ENCODE results near the gene RSPO4. TPM values are rescaled to one million over a fixed set of nuclear protein-coding genes. Genes with fewer than 3 reads are reported as not detected.

The RSPO4 gene
- total RNA-seq, 1 donor from 2014 or later = not detected

- peak; percentile 27 for DNase-seq (ENCODE audit: low spot score)
- intact Hi-C loops (cut with DNase I) = loop anchor here (10.0 kb wide), 2 partner anchors 153 to 263 kb away; no protein-coding TSS in a partner anchor
These were observed 49.8 kb downstream of the RSPO4 start for GRCh38 chr20:952196-952795.

GRCh38 chr20:951384-952169 lies 50.5 kb downstream of the RSPO4 start:
- DNase-seq (ENCODE audit: low spot score) = peak; percentile 24
- intact Hi-C loops (cut with DNase I) = loop anchor here (10.0 kb wide), 2 partner anchors 153 to 263 kb away; no protein-coding TSS in a partner anchor

DNA sequence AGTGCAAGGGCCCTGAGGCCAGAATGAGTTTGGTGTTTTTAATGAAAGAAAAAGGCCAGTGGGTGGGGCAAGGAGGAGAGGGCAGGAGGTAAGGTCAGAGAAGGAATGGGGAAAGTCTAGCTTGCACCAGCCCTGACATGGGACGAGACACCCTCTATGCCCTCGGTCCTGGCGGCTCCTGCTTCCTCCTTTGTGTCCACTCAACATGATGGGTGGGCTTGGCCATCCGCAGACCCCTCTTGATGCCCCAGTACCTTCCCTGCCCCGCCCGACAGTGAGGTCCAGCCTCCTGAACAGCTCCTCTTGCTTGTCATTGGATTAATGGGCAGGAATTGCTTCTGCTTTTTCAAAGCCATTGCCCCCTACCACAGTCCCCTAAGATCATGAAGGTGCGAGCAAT lies 52.4 kb downstream of the RSPO4 start:
- intact Hi-C loops (cut with DNase I) = loop anchor here (10.0 kb wide), 2 partner anchors 155 to 265 kb away; no protein-coding TSS in a partner anchor
- peak; percentile 35 for DNase-seq (ENCODE audit: low spot score)

GRCh38 chr20:946826-947225 lies 55.3 kb downstream of the RSPO4 start:
- DNase-seq (ENCODE audit: low spot score) = no peak
- intact Hi-C loops (cut with DNase I) = no loop called here

DNA sequence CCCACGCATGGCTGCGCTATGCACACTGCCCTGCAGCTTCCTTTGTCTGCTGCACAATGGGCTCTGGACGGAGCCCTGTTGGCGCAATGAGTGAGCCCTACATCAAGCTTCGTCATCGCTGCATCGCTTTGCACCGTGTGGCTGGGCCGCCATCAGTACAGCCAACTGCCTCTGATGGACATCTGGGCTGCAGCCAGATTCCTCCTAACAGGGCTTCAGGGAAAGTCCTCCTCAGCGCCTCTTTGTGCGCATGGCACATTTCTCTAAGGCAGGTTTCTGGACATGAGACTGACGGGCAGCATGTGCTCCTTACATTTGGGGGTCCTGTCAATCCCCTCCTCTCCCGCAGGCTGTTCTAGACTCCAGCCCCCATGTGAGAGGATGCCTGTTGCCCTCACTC lies 56.3 kb downstream of the RSPO4 start:
- no peak for DNase-seq (ENCODE audit: low spot score)
- intact Hi-C loops (cut with DNase I) = no loop called here

GRCh38 chr20:944774-945410 lies 57.2 kb downstream of the RSPO4 start:
- intact Hi-C loops (cut with DNase I) = no loop called here
- DNase-seq (ENCODE audit: low spot score) = no peak

GRCh38 chr20:944148-944547 lies 58.0 kb downstream of the RSPO4 start:
- intact Hi-C loops (cut with DNase I) = no loop called here
- DNase-seq (ENCODE audit: low spot score) = no peak

DNA sequence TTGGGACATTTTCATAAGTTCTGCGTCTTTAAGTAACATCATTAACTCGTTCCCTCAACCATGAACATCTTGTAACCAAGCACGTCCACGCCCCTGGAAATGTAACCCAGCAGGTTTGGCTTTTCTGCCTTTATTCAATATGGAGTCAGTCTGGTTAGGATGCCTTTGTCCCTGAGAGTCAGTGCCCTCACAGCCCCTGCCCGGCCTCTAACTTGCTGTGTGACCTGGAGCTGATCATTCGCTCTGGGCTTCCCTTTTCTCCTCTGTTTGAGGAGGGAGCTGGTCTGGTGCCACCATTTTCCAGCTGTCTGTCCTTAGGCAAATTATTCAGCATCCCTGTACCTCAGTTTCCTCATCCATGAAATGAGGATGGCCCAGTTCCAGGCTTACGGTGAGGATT lies 59.5 kb downstream of the RSPO4 start:
- DNase-seq (ENCODE audit: low spot score) = no peak
- intact Hi-C loops (cut with DNase I) = no loop called here

GRCh38 chr20:940926-941325 lies 61.2 kb downstream of the RSPO4 start:
- intact Hi-C loops (cut with DNase I) = no loop called here
- DNase-seq (ENCODE audit: low spot score) = no peak

DNA sequence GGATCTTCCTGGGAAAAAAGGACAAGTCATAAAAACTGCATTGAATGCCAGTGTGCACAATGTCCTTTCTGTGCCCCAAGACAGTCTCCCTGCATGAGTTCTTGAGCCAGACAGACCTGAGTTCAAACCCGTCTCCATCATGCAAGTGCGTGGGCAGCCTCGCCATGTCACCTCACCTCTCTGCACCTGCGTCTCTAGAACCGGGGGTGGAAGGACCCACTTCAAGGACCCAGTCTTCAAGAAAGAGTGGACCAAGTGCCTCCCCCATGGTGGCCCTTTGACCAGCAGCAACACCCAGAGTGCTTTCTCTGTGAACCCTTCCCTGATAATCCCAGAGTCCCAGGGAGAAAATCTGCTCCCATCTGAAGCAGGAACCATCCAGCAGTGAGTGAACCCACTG lies 62.5 kb downstream of the RSPO4 start:
- intact Hi-C loops (cut with DNase I) = no loop called here
- DNase-seq (ENCODE audit: low spot score) = no peak

DNA sequence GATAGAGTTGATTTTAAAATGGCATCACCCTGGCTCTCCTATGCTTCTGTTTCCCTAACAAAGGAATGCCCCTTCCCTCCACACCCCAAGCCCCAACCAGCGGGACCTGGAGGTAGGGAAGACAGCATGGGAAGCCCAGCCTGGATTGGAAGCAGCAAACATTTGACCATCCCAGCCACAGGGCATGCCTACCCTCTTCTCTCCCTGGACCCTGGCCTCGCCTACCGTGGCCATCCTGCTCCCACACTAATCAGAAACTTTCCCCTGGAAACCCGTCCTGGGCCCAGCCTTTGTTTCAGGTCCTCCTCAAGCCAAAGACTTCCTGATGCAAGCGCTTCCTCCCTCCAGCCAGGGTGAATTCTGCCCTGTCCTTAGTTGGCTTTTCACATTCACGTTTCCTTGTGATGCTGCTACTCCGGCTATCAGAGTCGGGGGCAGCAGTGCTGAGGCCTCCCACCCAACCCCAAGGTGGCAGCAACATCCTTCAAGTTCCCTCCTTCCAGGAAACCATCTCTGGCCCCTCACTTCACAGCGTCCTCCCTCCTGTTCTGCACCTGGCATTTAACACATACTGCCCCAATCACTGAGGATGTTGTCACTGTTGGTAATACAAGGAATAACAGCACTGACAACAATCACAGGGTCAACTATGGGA lies 67.8 kb downstream of the RSPO4 start:
- intact Hi-C loops (cut with DNase I) = no loop called here

DNA sequence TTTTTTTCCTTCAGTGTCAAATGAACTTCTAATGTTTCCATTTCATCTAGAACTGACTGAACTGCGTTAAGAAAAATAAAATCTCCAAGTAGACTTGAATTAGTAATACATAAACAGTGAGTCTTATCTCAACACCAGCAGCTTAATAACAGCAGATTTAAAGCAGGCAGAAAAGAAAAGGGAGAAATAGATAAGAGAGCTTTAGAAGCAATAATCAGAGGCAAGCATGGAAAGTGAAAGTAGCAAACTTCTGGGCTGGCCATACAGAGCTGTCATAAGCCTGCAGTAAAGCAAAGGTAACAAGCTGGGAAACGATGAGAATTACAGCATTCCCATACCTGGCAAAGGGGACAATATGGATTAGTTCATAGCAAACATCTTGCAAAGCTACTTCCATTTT lies 69.1 kb downstream of the RSPO4 start:
- no peak for DNase-seq (ENCODE audit: low spot score)
- intact Hi-C loops (cut with DNase I) = no loop called here

More for the DNA sequence above, 67.8 kb downstream of the RSPO4 start:
- no peak for DNase-seq (ENCODE audit: low spot score)

DNA sequence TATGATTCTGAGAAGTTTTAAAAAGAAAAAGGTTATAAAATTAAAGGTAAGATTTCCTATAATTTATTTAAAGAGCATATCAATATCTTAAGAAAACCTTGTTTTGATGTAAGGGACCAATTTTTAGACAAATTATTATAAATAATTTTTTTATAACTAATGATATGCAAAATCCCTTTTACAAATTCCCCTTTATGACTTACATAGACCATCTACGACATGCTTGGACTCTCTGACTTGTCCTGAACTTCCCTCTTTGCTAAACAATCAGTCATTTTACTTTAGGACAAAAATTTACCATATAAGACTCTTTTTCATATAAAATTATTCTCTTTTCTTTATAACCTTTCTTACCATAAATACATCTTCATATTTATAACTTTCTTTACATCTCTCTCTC lies 70.7 kb downstream of the RSPO4 start:
- intact Hi-C loops (cut with DNase I) = no loop called here
- DNase-seq (ENCODE audit: low spot score) = no peak

DNA sequence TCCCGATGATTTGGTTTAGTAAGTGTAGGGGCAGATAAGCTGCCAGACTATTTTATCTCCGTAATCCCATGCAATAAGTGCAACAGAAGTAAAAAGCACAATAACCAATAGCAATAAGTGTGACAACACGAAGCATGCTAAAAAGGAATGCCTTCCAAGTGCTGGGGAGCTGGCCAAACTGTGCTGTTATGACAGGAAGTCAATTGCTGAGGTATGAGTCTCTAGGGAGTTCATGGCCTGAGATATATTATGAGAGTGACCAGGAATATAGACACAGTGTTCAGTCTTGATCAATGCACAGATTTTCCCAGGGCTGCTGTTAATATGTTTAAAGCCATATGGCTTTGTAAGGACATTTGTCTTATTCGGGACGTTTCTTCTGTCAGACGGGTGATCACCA lies 75.4 kb downstream of the RSPO4 start:
- intact Hi-C loops (cut with DNase I) = no loop called here
- no peak for DNase-seq (ENCODE audit: low spot score)

- intact Hi-C loops (cut with DNase I) = no loop called here
- DNase-seq (ENCODE audit: low spot score) = no peak
These were observed 76.6 kb downstream of the RSPO4 start for GRCh38 chr20:925516-925915.

- no peak for DNase-seq (ENCODE audit: low spot score)
- intact Hi-C loops (cut with DNase I) = no loop called here
These were observed 77.5 kb downstream of the RSPO4 start for GRCh38 chr20:924639-925038.

- intact Hi-C loops (cut with DNase I) = no loop called here
- no peak for DNase-seq (ENCODE audit: low spot score)
These were observed 79.3 kb downstream of the RSPO4 start for GRCh38 chr20:922781-923180.

DNA sequence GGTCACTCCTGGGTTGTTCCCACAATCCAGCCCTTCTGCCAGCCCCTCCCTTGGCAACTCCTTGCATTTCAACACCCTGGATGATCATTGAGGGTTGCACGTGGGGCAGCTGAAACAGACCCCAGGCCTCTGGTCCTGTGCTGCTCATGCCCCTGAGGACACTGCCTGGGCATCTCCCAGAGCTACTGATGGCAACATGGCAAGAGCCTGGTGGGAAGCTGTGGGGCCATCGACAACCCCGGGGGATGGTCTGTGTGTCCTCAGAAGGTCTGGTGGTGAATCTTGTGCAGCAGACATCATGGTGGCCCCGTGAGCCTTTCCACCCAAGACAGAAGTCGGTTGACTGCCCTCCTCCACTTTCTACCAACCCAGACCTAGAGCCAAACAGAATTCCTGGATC lies 81.0 kb downstream of the RSPO4 start:
- intact Hi-C loops (cut with DNase I) = no loop called here
- DNase-seq (ENCODE audit: low spot score) = no peak

- no peak for DNase-seq (ENCODE audit: low spot score)
- intact Hi-C loops (cut with DNase I) = no loop called here
These were observed 81.8 kb downstream of the RSPO4 start for GRCh38 chr20:920311-920710.

- intact Hi-C loops (cut with DNase I) = no loop called here
These were observed 82.6 kb downstream of the RSPO4 start for GRCh38 chr20:919491-919916.

More at GRCh38 chr20:919491-919916, 82.6 kb downstream of the RSPO4 start:
- no peak for DNase-seq (ENCODE audit: low spot score)
